ENCODE results near the gene ITIH4. TPM values are rescaled to one million over a fixed set of nuclear protein-coding genes. Genes with fewer than 3 reads are reported as not detected.

Gene ITIH4
- total and polyA plus RNA-seq, 9 of the 15 experiments (the other 6 are each of a cell fraction or from before 2014, with no cell fraction given), result 0.09 to 0.62 (median 0.20) TPM; not detected in 6

- no peak for TF ChIP-seq ZFP91 (CRISPR knock-in tag; IDR thresholded peaks at IDR 0.05)
- TF ChIP-seq IRF2 (CRISPR knock-in tag; IDR thresholded peaks at IDR 0.05), result no peak
- TF ChIP-seq FOXJ3 (CRISPR knock-in tag; IDR thresholded peaks at IDR 0.05), result no peak
- TF ChIP-seq HIVEP1 (CRISPR knock-in tag; IDR thresholded peaks at IDR 0.05), result no peak
- no peak for TF ChIP-seq BCL6 (CRISPR knock-in tag; IDR thresholded peaks at IDR 0.05)
These were observed 36.5 kb downstream of the ITIH4 start (continued) for GRCh38 chr3:52793702-52794611.

- FAIRE-seq (no peak), ATAC-seq (no peak), DNase-seq (ENCODE audit: extremely low read depth in 1 of 4, low spot score in 3 of 4) (no peak)
- Histone ChIP-seq H4K20me1 (replicated peaks; ENCODE audit: control insufficient read depth, insufficient read depth, low read length) (no peaks in the 10 kb centered on the region), H2AFZ (ENCODE audit: low read depth, low read length) (no peak overlapping the region), H3K4me1 (replicated peaks in 1 of 2; ENCODE audit: control insufficient read depth in 2 of 2, insufficient read depth in 2 of 2, low read length in 2 of 2) (peaks cover 0 to 8% of the 10 kb centered on the region in 2 experiments; a peak in 2 of 5 replicates), H3K4me3 (no peak overlapping the region), H3K4me2 (ENCODE audit: insufficient read depth, low read length) (no peak overlapping the region), H3K9me1 (ENCODE audit: control insufficient read depth, insufficient read depth, low read length) (no peaks in the 10 kb centered on the region), H3K79me2 (ENCODE audit: control insufficient read depth, insufficient read depth, low read length) (no peaks in the 10 kb centered on the region), H3K27ac (ENCODE audit: extremely low read depth, low read depth, low read length) (no peak overlapping the region), H3K36me3 (ENCODE audit: control insufficient read depth, insufficient read depth, low read length) (no peaks in the 10 kb centered on the region), H3K27me3 (ENCODE audit: control insufficient read depth in 2 of 2, insufficient read depth in 2 of 2, low read length in 2 of 2) (peaks cover 0 to 26% of the 10 kb centered on the region in 2 experiments; a peak in 3 of 5 replicates), H3K9ac (ENCODE audit: insufficient read depth in 1 of 2, low read depth in 2 of 2, low read length in 2 of 2) (no peak overlapping the region; a peak in 1 of 4 replicates), H3K9me3 (replicated peaks; ENCODE audit: control insufficient read depth, insufficient read depth, low read depth, low read length) (no peaks in the 10 kb centered on the region)
- intact Hi-C loops (cut with micrococcal nuclease) (no loop called here), in situ Hi-C loops (cut with MboI) (no loop called here)
- TF ChIP-seq SMAD2 (IDR thresholded peaks at IDR 0.05; ENCODE audit: low read depth, low read length) (no peak), KDM5B (IDR thresholded peaks at IDR 0.05; ENCODE audit: insufficient replicate concordance, low read depth, low read length) (no peak), HDAC3 (IDR thresholded peaks at IDR 0.05; ENCODE audit: borderline replicate concordance, partially characterized antibody) (no peak), ZBTB12 (CRISPR knock-in tag; IDR thresholded peaks at IDR 0.05) (no peak), TEAD4 (IDR thresholded peaks at IDR 0.05; ENCODE audit: low read length) (no peak), TEAD4 (CRISPR knock-in tag; IDR thresholded peaks at IDR 0.05; ENCODE audit: borderline replicate concordance) (no peak), EZH2 (IDR thresholded peaks at IDR 0.05; ENCODE audit: borderline replicate concordance, low read depth, low read length) (no peak), MNT (conservative IDR thresholded peaks at IDR 0.05) (no peak), LEF1 (IDR thresholded peaks at IDR 0.05) (no peak)
- ChIA-PET CTCF (ENCODE audit: low intra/inter-chr PET ratio) (no interaction called here), POLR2A (interaction anchor here (1.9 kb wide), 1 partner anchor 22 kb away, joined by 7 read pairs; the partner anchor contains the start of gene NEK4)
- no TSS peak for BruUV-seq (replicated peaks)
- WGBS (ENCODE audit: insufficient coverage, low coverage, missing lambda C conversion rate), result 16% methylated on average over 6 of the region's 18 CpGs
These were observed 37.3 kb downstream of the ITIH4 start for GRCh38 chr3:52792961-52793695.

Data from K562 (cell line).